ENCODE data around the gene NELFA. TPM values are rescaled to one million over a fixed set of nuclear protein-coding genes. Genes with fewer than 3 reads are reported as not detected.
"Not testable (repeated sequence)": the region's sequence is repeated elsewhere in the genome, so short reads cannot be mapped to it uniquely, and the experiment has no call there.

Gene NELFA
- total RNA-seq, 2 donors from 2014 or later = 44.8 to 53.8 TPM

DNA sequence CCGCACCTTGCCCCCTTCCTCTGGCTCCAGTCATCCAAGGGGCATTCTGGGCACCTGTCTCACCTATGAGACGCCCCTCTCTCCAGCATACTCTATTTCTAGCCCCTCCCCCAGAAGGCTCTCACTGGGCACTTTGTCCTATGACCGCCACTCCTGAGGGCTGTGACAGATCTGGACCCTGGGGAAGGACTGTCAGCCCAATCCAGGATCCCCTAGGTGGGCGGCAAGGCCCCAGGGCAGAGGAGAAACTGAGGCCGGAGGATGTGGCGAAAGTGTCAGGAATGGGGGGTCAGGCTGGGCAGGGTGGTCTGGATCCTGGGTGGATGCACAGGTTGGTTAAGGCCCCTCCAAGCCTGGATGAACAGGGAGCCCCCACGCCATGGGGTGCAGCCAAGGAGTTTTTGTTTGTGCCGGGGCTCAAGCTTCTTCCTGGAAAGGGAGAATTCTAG, 34.2 kb upstream of the NELFA start:
- H3K27ac Mint-ChIP-seq = no peak overlapping the region
- DNase-seq (ENCODE audit: low spot score in 2 of 2) (no peak), ATAC-seq (no peak)
- H3K9me3 Mint-ChIP-seq = no peaks in the 10 kb centered on the region
- H3K36me3 Mint-ChIP-seq = no peaks in the 10 kb centered on the region

DNA sequence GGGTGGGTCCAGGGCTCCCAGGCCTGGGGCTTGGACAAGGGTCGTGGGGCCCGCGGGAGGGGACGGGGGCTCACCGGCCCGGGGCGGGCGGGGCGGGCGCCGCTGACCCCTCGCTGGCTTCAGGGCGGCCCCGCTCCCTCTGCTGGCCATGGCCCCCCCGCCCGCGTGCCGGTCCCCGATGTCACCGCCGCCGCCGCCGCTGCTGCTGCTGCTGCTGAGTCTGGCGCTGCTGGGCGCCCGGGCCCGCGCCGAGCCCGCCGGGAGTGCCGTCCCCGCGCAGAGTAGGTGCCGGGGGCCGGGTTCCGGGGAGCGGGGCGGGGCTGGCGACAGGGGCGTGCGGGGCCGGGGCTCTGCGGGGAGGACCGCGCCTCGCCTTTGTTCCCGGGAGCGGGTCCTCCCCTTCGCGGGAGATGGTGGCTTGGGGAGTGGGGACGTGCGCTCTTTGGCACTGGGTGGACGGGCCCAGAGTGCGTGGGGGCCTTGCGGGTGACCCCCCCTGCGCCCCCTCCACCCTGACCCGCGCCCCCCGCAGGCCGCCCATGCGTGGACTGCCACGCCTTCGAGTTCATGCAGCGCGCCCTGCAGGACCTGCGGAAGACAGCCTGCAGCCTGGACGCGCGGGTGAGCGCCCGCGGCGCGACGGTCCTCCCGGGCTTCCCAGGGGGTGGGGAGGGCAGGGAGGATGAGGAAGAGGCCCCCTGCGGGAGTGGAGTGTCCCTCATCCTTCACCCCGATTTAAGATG, 33.6 kb upstream of the NELFA start:
- H3K27ac Mint-ChIP-seq = no peak overlapping the region
- no peaks in the 10 kb centered on the region for H3K36me3 Mint-ChIP-seq
- DNase-seq (ENCODE audit: low spot score in 2 of 2) (peak in 1 of 2 donors; percentile 52), ATAC-seq (peak; percentile 54 to 62)
- no peaks in the 10 kb centered on the region for H3K9me3 Mint-ChIP-seq

DNA sequence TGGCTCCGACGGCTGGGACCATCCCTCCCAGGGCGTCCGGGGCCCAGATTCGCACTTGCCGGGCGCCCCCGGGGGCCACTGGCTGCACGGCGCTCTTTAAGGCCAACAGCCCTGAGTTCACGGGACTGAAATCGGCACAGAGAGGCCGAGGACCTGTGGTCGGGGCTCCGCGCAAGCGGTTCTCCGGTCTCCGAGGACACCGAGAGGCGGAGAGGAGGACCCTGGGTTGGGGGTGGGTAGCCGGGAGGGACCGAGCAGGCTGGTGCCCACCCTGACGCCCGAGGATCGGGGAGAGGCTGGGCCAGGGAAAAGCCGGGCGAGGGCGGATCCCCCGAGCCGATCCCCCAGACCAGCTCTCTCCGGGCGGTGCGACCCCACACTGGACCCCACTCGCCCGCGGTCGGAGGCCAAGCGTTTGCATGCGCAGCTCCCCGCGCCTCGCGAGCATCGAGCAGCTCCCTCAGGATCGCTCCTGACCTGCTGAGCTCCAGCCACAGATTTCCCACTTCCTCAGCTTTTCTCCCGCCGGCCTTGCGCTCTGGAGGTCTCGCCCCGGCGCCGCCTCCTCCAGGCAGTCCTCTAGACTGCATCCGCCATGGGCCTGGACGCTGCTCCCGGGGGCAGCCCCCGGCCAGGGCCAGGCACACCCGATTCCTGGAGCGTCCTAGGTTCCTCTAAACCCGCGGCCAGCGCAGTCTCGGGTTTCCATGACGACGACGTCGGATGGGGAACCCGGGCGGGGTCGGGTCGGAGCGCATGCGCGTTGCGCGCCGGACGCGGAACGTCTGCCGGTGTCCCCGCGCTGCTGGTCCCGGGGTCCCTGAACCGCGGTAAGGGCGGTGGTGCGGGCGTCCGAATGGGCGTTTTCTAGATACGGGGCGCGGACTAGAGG, 32.7 kb upstream of the NELFA start:
- no peaks in the 10 kb centered on the region for H3K36me3 Mint-ChIP-seq
- H3K27ac Mint-ChIP-seq = peak overlapping the region in 1 of 2 donors; percentile 25
- peak; percentile 89 to 91 for DNase-seq (ENCODE audit: low spot score in 2 of 2)
- no peaks in the 10 kb centered on the region for H3K9me3 Mint-ChIP-seq
- ATAC-seq = peak; percentile 86 to 91

GRCh38 chr4:2040391-2041238, 31.8 kb upstream of the NELFA start:
- Mint-ChIP-seq H3K36me3 (no peaks in the 10 kb centered on the region), H3K9me3 (no peaks in the 10 kb centered on the region), H3K27ac (no peak overlapping the region)
- no peak for ATAC-seq
- DNase-seq (ENCODE audit: low spot score in 2 of 2) = no peak

DNA sequence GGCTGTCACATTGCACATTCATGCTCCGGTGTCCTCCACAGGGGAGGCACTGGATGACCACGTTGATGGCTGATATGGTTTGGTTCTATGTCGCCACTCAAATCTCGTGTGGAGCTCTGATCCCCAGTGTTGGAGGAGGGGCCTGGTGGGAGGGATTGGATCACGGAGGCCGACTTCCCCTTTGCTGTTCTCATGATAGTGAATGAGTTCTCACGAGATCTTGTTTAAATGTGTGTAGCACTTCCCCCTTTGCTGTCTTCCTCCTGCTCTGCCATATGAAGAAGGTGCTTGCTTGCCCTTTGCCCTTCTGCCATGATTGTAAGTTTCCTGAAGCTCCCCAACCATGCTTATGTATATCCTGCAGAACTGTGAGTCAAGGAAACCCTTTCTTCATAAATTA, 28.1 kb upstream of the NELFA start:
- DNase-seq (ENCODE audit: low spot score in 2 of 2) = no peak
- no peaks in the 10 kb centered on the region for H3K9me3 Mint-ChIP-seq
- no peak for ATAC-seq
- H3K36me3 Mint-ChIP-seq = peaks cover 0 to 7% of the 10 kb centered on the region in 2 donors
- H3K27ac Mint-ChIP-seq = no peak overlapping the region

- peaks cover 0 to 7% of the 10 kb centered on the region in 2 donors for H3K36me3 Mint-ChIP-seq
- no peak for ATAC-seq
- no peaks in the 10 kb centered on the region for H3K9me3 Mint-ChIP-seq
- no peak overlapping the region for H3K27ac Mint-ChIP-seq
- DNase-seq (ENCODE audit: low spot score in 2 of 2) = no peak
Observed at GRCh38 chr4:2036327-2036726, 27.6 kb upstream of the NELFA start.

DNA sequence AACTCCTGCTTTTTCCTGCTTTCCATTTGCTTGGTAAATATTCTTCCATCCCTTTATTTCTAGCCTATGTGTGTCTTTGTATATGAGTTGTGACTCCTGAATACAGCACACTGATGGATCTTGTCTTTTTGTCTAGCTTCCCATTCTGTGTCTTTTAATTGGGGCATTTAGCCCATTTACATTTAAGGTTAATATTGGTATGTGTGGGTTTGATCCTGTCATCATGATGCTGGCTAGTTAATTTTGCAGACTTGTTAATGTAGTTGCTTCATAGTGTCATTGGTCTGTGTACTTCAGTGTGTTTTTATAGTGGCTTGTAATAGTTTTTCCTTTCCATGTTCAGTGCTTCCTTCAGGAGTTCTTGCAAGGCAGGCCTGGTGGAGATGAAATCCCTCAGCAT, 22.4 kb upstream of the NELFA start:
- DNase-seq (ENCODE audit: low spot score in 2 of 2); ATAC-seq; H3K36me3 Mint-ChIP-seq; H3K9me3 Mint-ChIP-seq; H3K27ac Mint-ChIP-seq: not testable (repeated sequence)

DNA sequence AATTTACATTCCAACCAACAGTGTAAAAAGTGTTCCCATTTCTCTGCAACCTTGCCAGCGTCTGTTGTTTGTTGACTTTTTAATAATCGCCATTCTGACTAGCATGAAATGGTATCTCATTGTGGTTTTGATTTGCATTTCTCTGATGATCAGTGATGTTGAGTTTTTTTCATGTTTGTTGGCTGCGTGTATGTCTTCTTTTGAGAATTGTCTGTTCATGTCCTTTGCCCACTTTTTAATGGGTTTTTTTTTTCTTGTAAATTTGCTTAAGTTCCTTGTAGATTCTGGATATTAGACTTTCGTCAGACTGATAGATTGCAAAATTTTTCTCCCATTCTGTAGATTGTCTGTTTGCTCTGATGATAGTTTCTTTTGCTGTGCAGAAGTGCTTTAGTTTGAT, 18.3 kb upstream of the NELFA start:
- H3K36me3 Mint-ChIP-seq; ATAC-seq; DNase-seq (ENCODE audit: low spot score in 2 of 2); H3K27ac Mint-ChIP-seq; H3K9me3 Mint-ChIP-seq: not testable (repeated sequence)

- ATAC-seq = no peak
- Mint-ChIP-seq H3K36me3 (no peaks in the 10 kb centered on the region), H3K27ac (no peak overlapping the region), H3K9me3 (peaks cover 0 to 4% of the 10 kb centered on the region in 2 donors)
- no peak for DNase-seq (ENCODE audit: low spot score in 2 of 2)
Observed at GRCh38 chr4:2025817-2026216, 17.0 kb upstream of the NELFA start.

DNA sequence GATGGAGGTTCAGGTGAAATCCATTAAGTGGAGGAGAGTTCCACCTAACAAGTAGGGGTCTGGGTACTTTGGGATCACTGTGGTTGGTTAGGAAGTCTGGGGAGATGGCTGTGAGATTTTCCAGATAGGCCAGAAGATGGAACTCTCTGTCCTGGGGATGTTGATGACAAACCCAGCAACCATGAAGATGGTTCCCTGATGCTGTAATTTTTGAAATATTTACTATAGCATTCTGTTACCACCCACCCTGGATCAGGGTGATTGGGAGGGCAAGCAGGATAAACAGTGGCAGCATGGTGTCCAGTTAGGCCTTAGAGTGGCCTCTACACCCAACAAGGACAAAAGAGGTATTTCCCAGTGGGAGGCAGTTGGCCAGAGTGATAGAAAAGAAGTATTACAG, 15.9 kb upstream of the NELFA start:
- ATAC-seq (no peak), DNase-seq (ENCODE audit: low spot score in 2 of 2) (no peak)
- no peak overlapping the region for H3K27ac Mint-ChIP-seq
- no peaks in the 10 kb centered on the region for H3K36me3 Mint-ChIP-seq
- H3K9me3 Mint-ChIP-seq = peaks cover 0 to 4% of the 10 kb centered on the region in 2 donors

DNA sequence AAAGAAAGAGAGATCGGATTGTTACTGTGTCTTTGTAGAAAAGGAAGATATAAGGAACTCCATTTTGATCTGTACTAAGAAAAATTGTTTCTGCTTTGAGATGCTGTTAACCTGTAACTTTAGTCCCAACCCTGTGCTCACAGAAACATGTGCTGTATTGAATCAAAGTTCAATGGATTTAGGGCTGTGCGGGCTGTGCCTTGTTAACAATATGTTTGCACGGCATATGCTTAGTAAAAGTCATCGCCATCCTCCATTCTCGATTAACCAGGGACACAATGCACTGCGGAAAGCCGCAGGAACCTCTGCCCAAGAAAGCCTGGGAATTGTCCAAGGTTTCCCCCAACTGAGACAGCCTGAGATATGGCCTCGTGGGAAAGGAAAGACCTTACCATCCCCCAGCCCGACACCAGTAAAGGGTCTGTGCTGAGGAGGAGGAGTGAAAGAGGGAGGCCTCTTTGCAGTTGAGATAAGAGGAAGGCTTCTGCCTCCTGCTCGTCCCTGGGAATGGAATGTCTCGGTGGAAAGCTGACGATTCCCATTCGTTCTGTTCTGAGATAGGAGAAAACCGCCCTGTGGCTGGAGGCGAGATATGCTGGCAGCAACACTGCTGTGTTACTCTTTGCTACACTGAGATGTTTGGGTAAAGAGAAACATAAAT, 12.7 kb upstream of the NELFA start:
- H3K9me3 Mint-ChIP-seq; H3K36me3 Mint-ChIP-seq; H3K27ac Mint-ChIP-seq; ATAC-seq; DNase-seq (ENCODE audit: low spot score in 2 of 2): not testable (repeated sequence)

DNA sequence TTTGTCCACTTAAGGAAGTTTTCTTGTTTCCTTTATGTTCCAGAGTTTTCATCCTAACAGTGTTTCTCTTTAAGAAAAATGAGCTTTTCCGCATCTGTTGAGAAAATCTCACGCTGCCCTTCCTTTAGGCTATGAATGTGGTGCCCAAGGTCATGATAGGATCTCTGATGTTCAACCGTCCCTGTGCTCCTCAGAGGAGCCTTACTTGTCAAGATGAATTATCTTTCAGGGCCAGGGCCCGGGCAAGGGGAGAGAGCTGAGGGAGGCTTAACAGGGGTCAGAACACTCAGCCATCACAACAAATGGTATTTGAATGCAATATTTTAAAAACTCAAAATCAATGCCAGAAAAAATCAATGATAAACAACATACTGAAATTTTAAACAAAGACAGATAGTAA, 6.2 kb upstream of the NELFA start:
- no peak for ATAC-seq
- Mint-ChIP-seq H3K36me3 (no peaks in the 10 kb centered on the region), H3K9me3 (no peaks in the 10 kb centered on the region), H3K27ac (no peak overlapping the region)
- no peak for DNase-seq (ENCODE audit: low spot score in 2 of 2)

DNA sequence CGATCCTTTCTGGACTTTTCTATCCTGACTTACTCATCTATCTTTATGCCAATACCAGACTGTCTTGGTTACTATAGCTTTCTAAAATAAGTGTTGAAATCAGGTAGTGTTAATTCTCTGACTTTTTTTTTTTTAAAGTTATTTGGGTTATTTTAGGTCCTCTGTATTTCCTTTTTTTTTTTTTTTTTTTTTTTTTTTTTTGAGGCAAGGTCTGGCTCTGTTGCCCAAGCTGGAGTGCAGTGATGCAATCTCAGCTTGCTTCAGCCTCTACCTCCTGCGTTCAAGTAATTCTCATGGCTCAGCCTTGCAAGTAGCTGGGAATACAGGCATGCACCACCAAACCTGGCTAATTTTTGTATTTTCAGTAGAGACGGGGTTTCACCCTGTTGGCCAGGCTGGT, 2.8 kb upstream of the NELFA start:
- Mint-ChIP-seq H3K36me3 (peaks cover 14 to 15% of the 10 kb centered on the region in 2 donors), H3K9me3 (no peaks in the 10 kb centered on the region), H3K27ac (no peak overlapping the region)
- no peak for ATAC-seq
- no peak for DNase-seq (ENCODE audit: low spot score in 2 of 2)

GRCh38 chr4:2009651-2010233, 968 bp upstream of the NELFA start:
- ATAC-seq = peak; percentile 40 to 56
- no peaks in the 10 kb centered on the region for H3K9me3 Mint-ChIP-seq
- peaks cover 15 to 20% of the 10 kb centered on the region in 2 donors for H3K36me3 Mint-ChIP-seq
- peak; percentile 55 to 70 for DNase-seq (ENCODE audit: low spot score in 2 of 2)
- H3K27ac Mint-ChIP-seq = peak overlapping the region; percentile 91 to 98

DNA sequence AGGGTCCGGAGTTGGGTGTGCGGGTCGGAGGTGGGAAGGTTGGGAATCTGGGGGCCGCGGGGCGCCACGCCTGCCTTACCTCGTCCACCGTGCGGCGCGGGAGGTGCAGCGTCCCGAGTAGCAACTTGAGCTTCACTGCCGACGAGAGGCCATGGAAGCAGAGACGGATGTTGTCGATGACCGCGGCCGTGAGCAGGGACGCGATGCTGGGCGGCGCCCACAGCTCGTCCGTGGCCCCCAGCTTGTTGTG, 178 bp downstream of the NELFA start:
- Mint-ChIP-seq H3K27ac (peak overlapping the region; percentile 93 to 98), H3K36me3 (peaks cover 15 to 20% of the 10 kb centered on the region in 2 donors), H3K9me3 (no peaks in the 10 kb centered on the region)
- ATAC-seq = peak in 1 of 2 donors; percentile 19
- DNase-seq (ENCODE audit: low spot score in 2 of 2) = no peak
